Sigmoid colon (tissue), 7 donors: ENCODE data around the gene ATP10B. TPM values are rescaled to one million over a fixed set of nuclear protein-coding genes. Genes with fewer than 3 reads are reported as not detected.
"Not testable (repeated sequence)": the region's sequence is repeated elsewhere in the genome, so short reads cannot be mapped to it uniquely, and the experiment has no call there.

Source experiments
- DNase-seq: peaks from one replicate; pipeline ENCODE4 v3.0.0-alpha.2; 2019
- H3K27ac ChIP-seq, 4 donors: fragments of 200-600 bp; sonication (generic); one replicate each; pipeline ENCODE4 v1.5.1; 2016 to 2019; ENCODE audit warnings: mild to moderate bottlenecking in 1 of 4
- H3K27me3 ChIP-seq, 3 donors: fragments of 200-600 bp; sonication (generic); one replicate each; pipeline ENCODE4 v1.5.1; 2019; ENCODE audit warnings: mild to moderate bottlenecking in 1 of 3
- H3K36me3 ChIP-seq, 4 donors: fragments of 200-600 bp; sonication (generic); one replicate each; pipeline ENCODE4 v1.5.1; 2016 to 2019
- H3K4me1 ChIP-seq, 4 donors: fragments of 200-600 bp; sonication (generic); one replicate each; pipeline ENCODE4 v1.5.1; 2017 to 2019
- H3K4me3 ChIP-seq, 4 donors: fragments of 200-600 bp; sonication (generic); one replicate each; pipeline ENCODE4 v1.5.1; 2017 to 2019; ENCODE audit warnings: mild to moderate bottlenecking in 2 of 4, moderate library complexity in 1 of 4
- H3K9me3 ChIP-seq, 4 donors: fragments of 200-600 bp in 3 of 4; sonication (generic) in 3 of 4; one replicate each; pipeline versions ENCODE4 v1.5.1 to v1.6.1; 2013 to 2019
- EP300 ChIP-seq, 4 donors: sonication (generic); formaldehyde crosslinking; IDR thresholded peaks; one replicate each; pipeline ENCODE4 v1.6.1; 2017; ENCODE audit warnings: antibody characterized with exemption in 4 of 4
- POLR2A ChIP-seq, 2 donors: fragments of 450-650 bp; IDR thresholded peaks; one replicate each; pipeline ENCODE4 v1.6.1; 2016; ENCODE audit warnings: antibody characterized with exemption in 2 of 2, mild to moderate bottlenecking in 2 of 2, moderate library complexity in 2 of 2
- POLR2AphosphoS5 ChIP-seq, 4 donors: sonication (generic); formaldehyde crosslinking; IDR thresholded peaks; one replicate each; pipeline ENCODE4 v1.6.1; 2017; ENCODE audit warnings: antibody characterized with exemption in 4 of 4
- WGBS, 2 donors: extraction: QIAGEN DNeasy Blood & Tissue Kit; methylation state at CpG; one replicate each; pipeline ENCODE4 v1.1.7; 2013; 5-methylcytosine and 5-hydroxymethylcytosine counted together
- intact Hi-C: fragments of 100-400 bp; cut with DNase I; formaldehyde crosslinking; loops from one replicate; pipeline ENCODE4 v1.15.1; 2023
- polyA plus RNA-seq, 3 donors: library from polyadenylated mRNA; stranded (reverse); fragments of 200-250 nt; gene quantifications; one replicate each; pipeline ENCODE4 v1.2.3, GENCODE V29; 2013
- total RNA-seq, 4 donors: library from RNA; depleted of rRNA; stranded (reverse); fragments of >200 nt; gene quantifications; one replicate each; pipeline ENCODE4 v1.1.0, GENCODE V29; 2016
- TF ChIP-seq, protein P1 (sequence below), 4 experiments: fragments of 450-650 bp in 3 of 4; fragments of 200-600 bp in 1 of 4; IDR thresholded peaks; one replicate each; pipeline ENCODE4 v1.5.1; 2016 to 2019; ENCODE audit warnings: antibody characterized with exemption in 4 of 4, mild to moderate bottlenecking in 3 of 4, moderate library complexity in 2 of 4
- donor health status: healthy with polysubstance abuse.
- donor health status: Bipolar disorder and iron deficiency.
- donor health status: healthy.

Gene ATP10B
- total and polyA plus RNA-seq, 7 donors = 0.16 to 57.7 (median 1.4) TPM

DNA sequence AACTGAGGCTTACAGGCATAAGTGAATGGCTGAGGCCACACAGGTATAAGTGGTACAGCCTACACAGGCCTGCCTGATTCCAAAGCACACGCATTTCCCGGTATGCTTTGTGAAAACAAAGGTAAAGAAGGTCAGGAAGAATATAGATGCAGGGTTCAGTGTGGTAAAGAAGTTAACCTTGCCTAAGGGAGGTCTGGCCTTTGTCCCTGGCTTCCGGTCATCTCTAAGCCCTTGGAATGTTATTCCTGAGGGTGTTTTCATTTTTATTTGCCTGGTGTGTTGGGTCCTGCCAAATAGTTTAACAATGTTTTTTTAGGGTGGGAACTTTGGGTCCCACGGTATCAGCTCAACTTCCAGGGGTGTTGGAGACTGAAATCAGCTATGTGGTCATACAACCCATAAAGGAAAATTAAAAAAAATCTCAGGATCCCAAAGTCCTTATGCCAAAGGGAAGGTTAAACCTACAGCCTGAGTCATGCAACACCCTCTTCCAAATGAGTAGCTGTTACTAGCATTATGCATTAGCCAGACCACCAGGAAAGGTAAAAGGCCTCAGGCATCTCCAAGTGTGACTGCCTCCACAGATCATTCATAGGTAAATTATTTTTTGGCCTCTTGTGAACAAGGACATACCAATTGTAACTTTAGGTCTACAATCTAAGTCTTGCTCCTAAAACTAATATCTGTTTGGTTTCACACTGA is 124.6 kb downstream of the ATP10B start:
- no peak for DNase-seq
- TF ChIP-seq EP300 (IDR thresholded peaks at IDR 0.05) (no peak), POLR2A (IDR thresholded peaks at IDR 0.05) (no peak)
- TF ChIP-seq, protein P1, sequence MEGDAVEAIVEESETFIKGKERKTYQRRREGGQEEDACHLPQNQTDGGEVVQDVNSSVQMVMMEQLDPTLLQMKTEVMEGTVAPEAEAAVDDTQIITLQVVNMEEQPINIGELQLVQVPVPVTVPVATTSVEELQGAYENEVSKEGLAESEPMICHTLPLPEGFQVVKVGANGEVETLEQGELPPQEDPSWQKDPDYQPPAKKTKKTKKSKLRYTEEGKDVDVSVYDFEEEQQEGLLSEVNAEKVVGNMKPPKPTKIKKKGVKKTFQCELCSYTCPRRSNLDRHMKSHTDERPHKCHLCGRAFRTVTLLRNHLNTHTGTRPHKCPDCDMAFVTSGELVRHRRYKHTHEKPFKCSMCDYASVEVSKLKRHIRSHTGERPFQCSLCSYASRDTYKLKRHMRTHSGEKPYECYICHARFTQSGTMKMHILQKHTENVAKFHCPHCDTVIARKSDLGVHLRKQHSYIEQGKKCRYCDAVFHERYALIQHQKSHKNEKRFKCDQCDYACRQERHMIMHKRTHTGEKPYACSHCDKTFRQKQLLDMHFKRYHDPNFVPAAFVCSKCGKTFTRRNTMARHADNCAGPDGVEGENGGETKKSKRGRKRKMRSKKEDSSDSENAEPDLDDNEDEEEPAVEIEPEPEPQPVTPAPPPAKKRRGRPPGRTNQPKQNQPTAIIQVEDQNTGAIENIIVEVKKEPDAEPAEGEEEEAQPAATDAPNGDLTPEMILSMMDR (IDR thresholded peaks at IDR 0.05) = no peak
- Histone ChIP-seq H3K27me3 (no peaks in the 10 kb centered on the region), H3K36me3 (no peaks in the 10 kb centered on the region), H3K4me3 (no peak overlapping the region), H3K27ac (no peak overlapping the region), H3K9me3 (no peaks in the 10 kb centered on the region), H3K4me1 (no peaks in the 10 kb centered on the region)
- 44 to 63% methylated on average over 4 of the region's 4 CpGs for WGBS, 2 donors
- intact Hi-C loops = no loop called here

GRCh38 chr5:160726721-160727120 is 125.3 kb downstream of the ATP10B start:
- 60 to 82% methylated on average over 2 of the region's 2 CpGs for WGBS, 2 donors
- no peak for DNase-seq

GRCh38 chr5:160720822-160721221 is 131.2 kb downstream of the ATP10B start:
- no peak for TF ChIP-seq POLR2A (IDR thresholded peaks at IDR 0.05)
- no peak for TF ChIP-seq EP300 (IDR thresholded peaks at IDR 0.05)
- TF ChIP-seq, protein P1 (IDR thresholded peaks at IDR 0.05) = no peak
- no peak for TF ChIP-seq POLR2AphosphoS5 (IDR thresholded peaks at IDR 0.05)
- intact Hi-C loops = no loop called here
- Histone ChIP-seq H3K9me3 (no peaks in the 10 kb centered on the region), H3K36me3 (no peaks in the 10 kb centered on the region), H3K4me1 (no peaks in the 10 kb centered on the region), H3K27ac (no peak overlapping the region), H3K27me3 (no peaks in the 10 kb centered on the region), H3K4me3 (no peak overlapping the region)
- no peak for DNase-seq
- WGBS, 2 donors = 54 to 77% methylated on average over 3 of the region's 3 CpGs

More at GRCh38 chr5:160726721-160727120, 125.3 kb downstream of the ATP10B start:
- no peak overlapping the region for H3K4me3 ChIP-seq
- no peaks in the 10 kb centered on the region for H3K9me3 ChIP-seq
- TF ChIP-seq POLR2AphosphoS5 (IDR thresholded peaks at IDR 0.05) (no peak), EP300 (IDR thresholded peaks at IDR 0.05) (no peak), POLR2A (IDR thresholded peaks at IDR 0.05) (no peak)
- TF ChIP-seq, protein P1 (IDR thresholded peaks at IDR 0.05) = no peak
- intact Hi-C loops = no loop called here
- no peak overlapping the region for H3K27ac ChIP-seq
- no peaks in the 10 kb centered on the region for H3K4me1 ChIP-seq
- H3K36me3 ChIP-seq = no peaks in the 10 kb centered on the region
- no peaks in the 10 kb centered on the region for H3K27me3 ChIP-seq

- H3K36me3 ChIP-seq, H3K4me1 ChIP-seq, H3K4me3 ChIP-seq, H3K27ac ChIP-seq, H3K9me3 ChIP-seq, DNase-seq, H3K27me3 ChIP-seq, intact Hi-C loops: not testable (repeated sequence)
- 95 to 98% methylated on average over 8 of the region's 9 CpGs for WGBS, 2 donors
Observed at GRCh38 chr5:160715508-160715907, 136.5 kb downstream of the ATP10B start.

DNA sequence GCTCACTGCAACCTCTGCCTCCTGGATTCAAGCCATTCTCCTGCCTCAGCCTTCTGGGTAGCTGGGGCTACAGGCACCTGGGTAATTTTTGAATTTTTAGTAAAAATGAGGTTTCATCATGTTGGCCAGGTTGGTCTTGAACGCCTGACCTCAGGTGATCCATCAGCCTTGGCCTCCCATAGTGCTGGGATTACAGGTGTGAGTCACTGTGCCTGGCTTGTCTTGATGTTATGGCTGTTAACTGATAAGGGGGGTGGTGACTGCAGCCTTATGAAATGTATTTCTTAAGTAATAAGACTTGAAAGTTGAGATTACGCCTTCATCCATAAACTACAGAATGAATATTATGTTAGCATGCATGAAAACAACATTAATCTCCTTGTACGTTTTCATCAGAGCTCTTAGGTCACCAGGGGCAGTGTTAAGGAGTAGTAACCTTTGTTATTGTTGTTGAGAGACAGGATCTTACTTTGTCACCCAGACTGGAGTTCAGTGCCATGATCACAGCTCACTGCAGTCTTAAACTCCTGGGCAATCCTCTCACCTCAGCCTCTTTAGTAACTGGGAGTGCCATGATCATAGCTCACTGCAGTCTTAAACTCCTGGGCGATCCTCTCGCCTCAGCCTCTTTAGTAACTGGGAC is 148.3 kb downstream of the ATP10B start:
- Histone ChIP-seq H3K9me3 (peaks cover 0 to 6% (median 0%) of the 10 kb centered on the region in 4 donors), H3K27me3 (no peaks in the 10 kb centered on the region), H3K36me3 (no peaks in the 10 kb centered on the region), H3K4me3 (no peak overlapping the region), H3K27ac (no peak overlapping the region), H3K4me1 (no peaks in the 10 kb centered on the region)
- no peak for DNase-seq
- no peak for TF ChIP-seq POLR2A (IDR thresholded peaks at IDR 0.05)
- TF ChIP-seq, protein P1 (IDR thresholded peaks at IDR 0.05) = no peak
- no peak for TF ChIP-seq POLR2AphosphoS5 (IDR thresholded peaks at IDR 0.05)
- WGBS, 2 donors = 78 to 89% methylated on average over 5 of the region's 5 CpGs
- intact Hi-C loops = no loop called here
